Measurements from ENCODE around the gene CYP4F2. TPM values are rescaled to one million over a fixed set of nuclear protein-coding genes. Genes with fewer than 3 reads are reported as not detected.
"Not testable (repeated sequence)": the region's sequence is repeated elsewhere in the genome, so short reads cannot be mapped to it uniquely, and the experiment has no call there.

Gene CYP4F2
- total RNA-seq, 4 donors from 2014 or later: not detected

- Histone ChIP-seq H3K9me3 (peaks cover 0 to 4% (median 0%) of the 10 kb centered on the region in 4 donors), H3K27me3 (peaks cover 0 to under 1% of the 10 kb centered on the region in 2 donors), H3K4me1 (peaks cover 0 to under 1% (median 0%) of the 10 kb centered on the region in 4 donors), H3K27ac (no peak overlapping the region), H3K4me3 (no peak overlapping the region), H3K36me3 (no peaks in the 10 kb centered on the region)
- WGBS, 2 donors: 69 to 96% methylated on average over 2 of the region's 2 CpGs
- no peak for DNase-seq (ENCODE audit: low spot score in 2 of 2)
- TF ChIP-seq CTCF (IDR thresholded peaks at IDR 0.05) (no peak), POLR2A (IDR thresholded peaks at IDR 0.05) (no peak), EP300 (IDR thresholded peaks at IDR 0.05) (no peak)
Measured at GRCh38 chr19:15894359-15894758, 3.5 kb downstream of the CYP4F2 start.

- Histone ChIP-seq H3K27me3 (no peaks in the 10 kb centered on the region), H3K36me3 (no peaks in the 10 kb centered on the region), H3K4me3 (no peak overlapping the region), H3K9me3 (peaks cover 0 to 4% (median 0%) of the 10 kb centered on the region in 4 donors), H3K4me1 (no peaks in the 10 kb centered on the region), H3K27ac (no peak overlapping the region)
- TF ChIP-seq POLR2A (IDR thresholded peaks at IDR 0.05) (no peak), EP300 (IDR thresholded peaks at IDR 0.05) (no peak), CTCF (IDR thresholded peaks at IDR 0.05) (no peak)
- 44 to 59% methylated on average over 5 to 7 of the region's 7 CpGs for WGBS, 2 donors
- DNase-seq (ENCODE audit: low spot score in 2 of 2): no peak
Measured at GRCh38 chr19:15893477-15893876, 4.4 kb downstream of the CYP4F2 start.

GRCh38 chr19:15892012-15892411, 5.9 kb downstream of the CYP4F2 start:
- Histone ChIP-seq H3K27ac (no peak overlapping the region), H3K27me3 (no peaks in the 10 kb centered on the region), H3K36me3 (no peaks in the 10 kb centered on the region), H3K4me1 (no peaks in the 10 kb centered on the region), H3K9me3 (peaks cover 0 to 4% (median 0%) of the 10 kb centered on the region in 4 donors), H3K4me3 (no peak overlapping the region)
- WGBS, 2 donors: 70 to 83% methylated on average over 6 of the region's 6 CpGs
- DNase-seq (ENCODE audit: low spot score in 2 of 2): no peak
- TF ChIP-seq CTCF (IDR thresholded peaks at IDR 0.05): no peak
- no peak for TF ChIP-seq EP300 (IDR thresholded peaks at IDR 0.05)
- no peak for TF ChIP-seq POLR2A (IDR thresholded peaks at IDR 0.05)

- Histone ChIP-seq H3K27ac (no peak overlapping the region), H3K9me3 (peaks cover 0 to 4% (median 0%) of the 10 kb centered on the region in 4 donors), H3K4me1 (no peaks in the 10 kb centered on the region), H3K27me3 (no peaks in the 10 kb centered on the region), H3K36me3 (no peaks in the 10 kb centered on the region), H3K4me3 (no peak overlapping the region)
- 70 to 75% methylated on average over 6 of the region's 6 CpGs for whole genome bisulfite sequencing, 2 donors
- DNase-seq (ENCODE audit: low spot score in 2 of 2): no peak
- TF ChIP-seq EP300 (IDR thresholded peaks at IDR 0.05) (no peak), CTCF (IDR thresholded peaks at IDR 0.05) (no peak), POLR2A (IDR thresholded peaks at IDR 0.05) (no peak)
Measured at GRCh38 chr19:15891434-15891833, 6.4 kb downstream of the CYP4F2 start.

GRCh38 chr19:15889339-15889738, 8.5 kb downstream of the CYP4F2 start:
- H3K4me3 ChIP-seq; H3K27me3 ChIP-seq; H3K36me3 ChIP-seq; H3K4me1 ChIP-seq; H3K27ac ChIP-seq; DNase-seq (ENCODE audit: low spot score in 2 of 2); H3K9me3 ChIP-seq: not testable (repeated sequence)
- WGBS, 2 donors: 89 to 93% methylated on average over 9 of the region's 9 CpGs

- Histone ChIP-seq H3K36me3 (no peaks in the 10 kb centered on the region), H3K4me3 (no peak overlapping the region), H3K27ac (no peak overlapping the region), H3K4me1 (no peaks in the 10 kb centered on the region), H3K9me3 (no peaks in the 10 kb centered on the region), H3K27me3 (peaks cover 0 to 4% of the 10 kb centered on the region in 2 donors)
- TF ChIP-seq CTCF (IDR thresholded peaks at IDR 0.05) (no peak), POLR2A (IDR thresholded peaks at IDR 0.05) (no peak), EP300 (IDR thresholded peaks at IDR 0.05) (no peak)
- 46 to 71% methylated on average over 4 to 6 of the region's 7 CpGs for WGBS, 2 donors
- DNase-seq (ENCODE audit: low spot score in 2 of 2): no peak
Measured at GRCh38 chr19:15885919-15886318, 12.0 kb downstream of the CYP4F2 start.

Measured in tibial nerve (tissue), 4 donors.